ENCODE data around the gene HSD17B2.

Gene HSD17B2

DNA sequence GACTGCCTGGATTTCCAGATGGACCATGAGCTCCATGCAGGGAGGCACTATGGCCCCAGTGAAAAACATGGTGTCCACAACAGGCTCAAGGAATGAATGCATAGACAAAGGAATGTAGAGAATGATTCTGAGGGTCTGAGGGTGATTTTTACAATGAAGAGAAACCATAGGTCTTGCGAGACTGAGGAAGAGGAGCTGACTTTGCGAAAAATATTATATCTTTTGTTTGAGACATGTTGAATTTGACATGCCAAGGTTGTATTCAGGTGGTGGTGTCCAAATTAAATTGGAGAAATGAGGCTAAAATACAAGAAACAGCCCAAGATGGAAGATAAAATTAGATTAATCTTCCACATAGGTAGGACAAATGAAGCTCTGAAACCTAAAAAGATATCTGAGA is 12.7 kb downstream of the HSD17B2 start:
- DNase-seq (ENCODE audit: low read depth in 3 of 3) = no peak

DNA sequence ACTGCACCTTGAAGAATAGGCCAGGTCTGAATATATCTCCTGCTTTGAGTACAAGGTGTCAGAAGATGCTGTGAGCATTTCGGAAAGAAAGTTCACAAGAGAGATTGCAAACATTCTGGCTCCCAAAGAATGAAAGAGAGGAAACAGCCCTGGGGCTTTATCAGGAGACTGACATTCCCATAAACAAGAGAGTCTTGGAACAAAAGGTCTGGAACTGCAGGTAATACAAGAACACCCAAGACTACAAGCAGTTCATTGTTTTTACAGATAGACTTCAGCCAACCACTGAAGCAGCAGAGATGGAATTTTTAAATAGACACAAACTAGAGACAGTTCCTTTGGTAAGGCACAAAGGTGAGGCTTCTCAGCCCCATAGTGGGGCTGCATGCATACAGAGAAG is 14.4 kb downstream of the HSD17B2 start:
- no peak for DNase-seq (ENCODE audit: low read depth in 3 of 3)

DNA sequence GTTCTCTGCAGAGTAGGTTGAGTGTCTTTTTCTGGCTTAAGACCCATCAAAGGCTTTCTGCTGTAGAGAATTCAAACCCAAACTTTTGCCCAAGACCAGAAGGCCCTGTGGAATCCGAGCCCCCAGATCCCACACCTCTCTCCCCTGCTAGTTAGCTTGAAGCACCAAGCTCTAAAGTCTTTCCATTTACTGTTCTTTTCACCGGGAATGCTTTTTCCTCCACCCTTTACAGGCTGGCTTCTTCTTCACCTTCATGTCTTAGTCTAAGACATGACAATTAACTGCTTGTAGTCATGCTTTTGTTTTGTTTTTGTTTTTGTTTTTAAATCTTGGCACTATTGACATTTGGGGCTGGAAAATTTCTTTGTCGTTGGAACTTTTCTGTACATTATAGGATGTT is 15.5 kb downstream of the HSD17B2 start:
- DNase-seq (ENCODE audit: low read depth in 3 of 3) = no peak

DNA sequence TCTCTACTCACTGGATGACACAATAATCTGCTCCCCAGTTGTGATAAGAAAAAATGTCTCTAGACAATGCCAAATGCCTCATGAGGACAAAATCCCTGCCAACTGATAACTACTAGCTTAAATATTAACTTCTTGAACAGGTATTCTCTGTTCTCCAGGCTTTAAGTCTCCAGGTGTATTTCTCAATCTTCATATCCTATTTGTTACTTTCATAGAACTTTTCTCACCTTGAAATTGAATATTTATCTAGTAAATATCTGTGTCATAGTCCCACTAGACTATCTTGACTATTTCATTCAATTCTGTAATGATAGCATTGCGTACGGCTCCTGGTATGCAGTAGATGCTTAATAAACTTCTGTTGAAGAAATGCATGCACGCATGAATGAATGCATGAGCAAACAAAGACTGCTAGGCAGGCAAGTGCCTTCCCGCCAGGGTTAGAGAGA is 15.9 kb downstream of the HSD17B2 start:
- no peak for DNase-seq (ENCODE audit: low read depth in 3 of 3)

DNA sequence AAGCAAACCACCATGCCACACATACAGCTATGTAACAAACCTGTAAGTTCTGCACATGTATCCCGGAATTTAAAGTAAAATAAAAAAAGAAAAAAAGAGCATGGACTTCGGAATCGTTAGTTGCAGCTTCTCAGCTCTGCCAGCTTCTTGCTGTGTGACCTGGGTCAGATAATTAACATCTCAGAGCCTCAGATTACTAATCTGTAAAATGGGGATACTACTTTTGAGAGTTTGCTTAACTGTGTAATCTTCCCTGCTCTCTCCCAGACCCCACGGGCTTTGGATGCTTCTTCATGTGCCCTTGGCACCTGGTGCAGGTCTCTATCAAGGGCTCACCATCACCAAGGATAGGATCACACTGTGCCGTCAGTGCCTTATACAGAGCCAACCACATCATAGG is 16.6 kb downstream of the HSD17B2 start:
- DNase-seq (ENCODE audit: low read depth in 3 of 3) = no peak

DNA sequence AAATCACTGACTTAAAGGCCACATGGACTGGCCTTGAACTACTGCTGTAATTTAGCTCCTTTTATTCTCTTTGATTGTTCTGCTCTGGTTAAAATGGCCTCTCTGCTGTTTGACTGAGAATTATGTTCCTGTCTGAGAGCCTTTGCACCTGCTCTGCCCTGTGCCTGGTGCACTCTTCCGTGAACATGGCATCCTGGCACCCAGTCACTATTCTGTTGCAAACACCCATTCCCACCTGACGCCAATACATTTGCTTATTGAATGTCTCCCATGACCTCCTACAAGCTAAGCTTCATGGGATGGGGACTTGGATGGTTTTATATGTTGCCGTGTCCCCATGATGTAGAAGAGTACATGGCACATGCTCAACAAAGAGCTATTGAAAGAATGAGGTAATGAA is 20.1 kb downstream of the HSD17B2 start:
- DNase-seq (ENCODE audit: low read depth in 3 of 3) = no peak

DNA sequence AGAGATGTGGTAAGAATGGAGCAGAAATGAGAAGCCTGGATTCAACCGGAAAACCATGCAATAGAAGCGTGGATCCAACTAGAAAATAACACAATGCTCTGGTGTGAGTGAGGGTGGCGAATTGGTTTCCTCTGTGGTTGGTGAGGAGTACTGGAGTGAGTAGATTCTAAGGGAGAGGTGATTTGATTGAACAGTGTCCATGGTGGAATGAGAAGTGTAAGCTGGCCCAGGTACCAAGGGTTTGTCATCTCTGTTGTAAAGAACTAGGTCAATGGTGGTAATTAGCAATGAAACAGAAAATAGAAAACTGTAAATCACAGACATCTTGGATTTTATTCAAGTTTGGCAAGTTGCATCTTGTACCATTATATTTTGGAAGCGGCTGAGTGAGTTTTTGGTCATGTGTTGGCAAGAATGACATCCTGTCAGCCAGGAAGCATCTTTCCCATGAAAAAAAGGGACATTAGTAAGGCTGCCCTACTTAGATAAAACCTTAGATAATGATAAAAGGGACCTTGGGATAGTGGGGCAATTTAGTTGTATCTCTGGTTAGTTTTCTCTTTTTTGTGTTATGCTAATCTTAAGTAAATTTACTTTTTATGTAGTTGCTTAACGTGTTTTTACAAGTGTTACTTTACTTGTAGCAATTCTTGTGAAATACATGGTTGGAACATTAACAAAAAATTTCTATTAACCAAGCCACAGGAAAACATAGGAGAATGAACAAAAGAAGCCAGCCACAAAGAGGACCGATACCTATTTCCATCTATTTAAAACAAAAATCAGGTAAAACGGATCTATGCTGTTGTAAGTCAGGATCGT is 20.9 kb downstream of the HSD17B2 start:
- no peak for DNase-seq (ENCODE audit: low read depth in 3 of 3)

DNA sequence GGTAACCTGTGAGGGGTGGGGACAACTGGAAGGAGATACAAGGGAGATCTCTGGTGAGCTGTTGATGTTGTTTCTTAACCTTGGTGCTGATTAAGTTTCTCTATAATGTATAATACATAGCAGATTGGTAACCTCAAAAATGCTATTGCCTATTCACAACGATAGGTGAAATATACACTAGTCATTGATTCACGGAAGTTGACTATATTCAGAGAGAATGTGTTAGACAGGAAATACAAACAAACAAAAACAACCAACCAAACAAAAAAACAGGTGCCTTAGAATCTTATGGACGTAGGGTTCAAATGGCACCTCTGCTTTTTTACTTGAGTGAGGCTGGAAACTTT is 21.5 kb downstream of the HSD17B2 start:
- DNase-seq (ENCODE audit: low read depth in 3 of 3) = no peak

DNA sequence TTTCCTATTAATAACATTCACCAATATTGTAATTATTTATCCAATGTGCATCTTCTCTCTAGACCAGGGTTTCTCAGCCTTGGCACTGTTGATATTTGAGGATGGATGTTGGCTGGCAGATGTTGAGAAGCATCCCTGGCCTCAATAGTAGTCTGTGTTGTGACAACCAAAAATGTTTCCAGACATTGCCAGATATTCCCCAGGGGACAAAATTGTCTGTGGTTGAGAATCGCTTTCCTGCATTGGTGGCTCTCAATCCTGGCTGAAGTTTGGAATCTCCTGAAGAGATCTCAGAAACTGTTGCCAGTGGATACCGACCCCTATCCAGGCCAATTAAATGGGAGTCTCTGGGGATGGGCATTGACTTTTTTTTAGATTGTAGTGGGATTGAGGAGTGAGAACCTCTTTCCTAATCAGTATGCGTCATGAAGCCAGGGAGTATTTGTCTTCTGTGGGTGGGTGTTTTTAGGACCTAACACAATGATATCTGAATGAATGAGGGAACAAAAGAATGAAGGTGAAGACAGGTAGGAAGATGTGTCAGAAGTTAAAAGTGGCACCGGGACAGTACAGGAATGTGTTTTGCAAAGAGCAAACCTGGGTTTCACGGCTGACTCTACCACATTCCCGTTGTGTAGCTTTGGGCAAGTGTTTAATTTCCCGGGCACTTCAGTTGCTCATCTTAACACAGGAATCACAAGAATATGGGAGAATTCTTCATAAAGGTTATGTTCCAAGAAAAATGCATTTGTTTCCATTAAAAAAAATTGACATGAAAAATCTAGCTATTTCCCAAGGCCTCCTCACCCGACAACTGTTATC is 24.3 kb downstream of the HSD17B2 start:
- DNase-seq (ENCODE audit: low read depth in 3 of 3) = no peak

DNA sequence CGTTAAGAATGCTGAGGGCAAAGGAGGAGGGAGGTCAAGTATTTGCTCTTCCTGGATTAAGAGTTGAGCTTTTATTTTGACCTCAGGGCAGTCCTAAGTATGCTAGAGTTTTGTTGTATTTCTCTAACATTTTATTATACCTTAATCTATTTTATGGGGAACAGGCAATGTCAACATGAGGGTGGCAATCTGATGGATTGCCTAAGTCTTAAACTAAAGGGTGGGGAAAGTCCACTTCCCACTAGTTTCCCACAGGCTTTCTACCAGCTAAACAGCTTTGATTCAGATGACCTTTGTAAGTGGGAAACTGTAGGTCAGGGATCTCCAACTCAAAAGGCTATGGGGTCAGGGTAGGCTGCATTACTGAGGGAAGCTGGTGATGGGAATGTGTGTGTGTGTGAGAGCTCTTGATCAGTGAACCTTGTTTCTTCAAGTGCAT is 24.9 kb downstream of the HSD17B2 start:
- DNase-seq (ENCODE audit: low read depth in 3 of 3) = no peak

DNA sequence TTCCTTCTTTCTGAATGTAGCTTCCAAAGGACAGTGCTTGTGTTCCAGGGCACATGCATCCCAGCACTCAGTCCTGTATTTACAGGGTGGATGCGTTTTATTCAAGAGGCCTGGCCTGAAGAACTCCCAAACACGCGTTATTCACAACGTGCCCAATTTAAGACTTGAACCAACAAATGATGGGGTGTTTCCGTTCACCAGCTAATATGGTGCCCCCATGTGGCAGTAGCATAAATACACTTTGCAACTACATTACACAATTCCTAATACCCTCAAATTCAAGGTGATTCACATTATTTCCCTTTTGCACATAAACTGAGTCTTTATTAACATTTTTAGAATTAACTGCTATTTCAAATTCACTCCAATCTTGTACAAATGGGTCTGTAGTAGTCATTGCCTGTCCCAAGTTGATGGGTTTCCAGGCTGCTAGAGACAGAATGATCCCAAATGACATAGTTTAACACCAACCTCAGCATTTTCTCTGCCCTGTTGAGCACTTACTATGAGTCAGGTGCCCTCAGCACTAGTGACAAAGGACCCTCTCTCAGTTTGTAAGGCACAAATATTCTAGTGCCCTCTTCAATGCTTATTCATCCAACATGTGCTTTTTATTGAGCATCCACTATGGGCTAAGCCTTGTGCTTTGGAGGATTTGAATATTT is 26.9 kb downstream of the HSD17B2 start:
- no peak for DNase-seq (ENCODE audit: low read depth in 3 of 3)

DNA sequence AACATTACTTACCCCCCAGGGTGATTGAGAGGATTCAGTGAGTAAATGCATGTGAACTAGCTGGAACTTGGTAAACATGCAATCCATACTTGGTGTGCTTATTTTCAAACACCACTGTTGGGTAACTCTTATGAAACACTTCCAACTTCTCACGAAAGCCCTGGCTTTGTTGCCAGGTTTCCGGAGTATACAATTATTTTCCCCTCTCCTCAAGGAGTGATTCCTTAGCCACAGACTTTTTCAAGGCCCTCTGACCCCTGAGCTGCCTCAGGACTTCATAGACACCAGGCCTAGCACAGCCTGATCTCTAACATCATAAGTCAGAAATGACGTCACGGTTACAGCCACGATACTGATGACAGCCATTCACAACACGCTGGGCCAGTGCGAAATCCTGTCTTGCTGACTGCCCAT is 27.6 kb downstream of the HSD17B2 start:
- DNase-seq (ENCODE audit: low read depth in 3 of 3) = no peak

DNA sequence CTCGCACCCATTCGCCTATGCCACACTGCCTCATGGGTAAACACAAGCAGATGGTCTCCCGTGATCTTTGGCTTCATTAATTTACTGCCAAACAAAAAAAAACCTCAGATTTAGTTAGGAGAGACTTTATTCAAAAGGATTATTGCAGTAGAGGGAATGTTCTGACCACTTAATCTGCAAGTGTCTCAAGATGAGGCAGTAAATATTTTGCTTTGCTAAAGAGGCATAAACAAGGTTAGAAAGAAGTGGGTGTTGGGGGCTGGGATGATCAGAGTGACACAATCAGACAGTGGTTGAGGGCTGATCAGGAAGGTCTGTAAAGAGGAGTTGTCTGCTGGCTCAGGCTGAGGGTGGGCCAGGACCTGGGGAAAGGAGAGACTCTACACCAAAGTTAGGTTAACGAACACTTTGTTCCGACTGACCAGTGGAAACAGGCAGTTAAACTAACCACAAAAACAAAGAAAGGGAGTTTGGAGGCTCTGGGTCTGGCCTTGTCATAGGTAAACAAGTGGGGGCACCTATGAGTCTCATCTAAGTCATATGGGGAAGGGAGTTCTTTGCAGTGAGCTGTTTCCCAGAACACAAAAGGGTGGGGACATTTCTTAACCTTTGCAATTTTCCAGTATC is 28.5 kb downstream of the HSD17B2 start:
- DNase-seq (ENCODE audit: low read depth in 3 of 3) = no peak

DNA sequence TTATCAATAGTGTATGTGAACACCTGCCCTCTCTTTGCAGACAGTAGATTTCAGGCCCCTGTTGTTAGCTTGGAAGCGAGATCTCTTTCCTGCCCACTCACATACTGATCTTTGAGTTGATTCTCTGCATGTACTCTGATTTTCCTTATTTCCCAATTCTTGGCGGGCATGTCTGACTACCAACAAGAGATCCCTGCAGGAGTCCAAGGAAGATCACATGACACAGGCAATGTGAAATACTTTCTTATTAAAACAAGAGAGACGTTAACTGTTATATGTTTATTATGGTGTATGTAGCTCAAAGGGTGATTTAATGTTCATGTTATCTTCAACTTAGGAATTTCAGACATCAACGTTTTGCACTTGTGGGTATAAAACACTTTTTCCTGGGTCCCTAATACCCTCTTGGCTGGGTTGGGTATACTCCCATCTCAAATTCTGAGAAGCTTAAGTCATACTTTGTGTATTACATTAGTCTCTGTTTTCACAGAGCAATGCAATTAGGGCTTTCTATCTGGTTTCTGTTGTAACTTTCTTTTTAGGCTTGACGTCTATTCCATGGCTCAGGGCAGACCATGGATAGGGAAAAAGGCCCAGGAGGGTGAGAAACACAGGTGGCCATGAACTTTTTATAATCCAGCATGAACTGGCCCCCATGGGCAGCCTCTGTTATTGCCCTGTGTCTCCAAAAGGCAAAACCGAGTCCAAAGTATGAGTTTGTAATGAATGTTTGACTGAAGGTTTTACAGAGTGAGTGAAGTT is 32.2 kb downstream of the HSD17B2 start:
- DNase-seq (ENCODE audit: low read depth in 3 of 3) = no peak

DNA sequence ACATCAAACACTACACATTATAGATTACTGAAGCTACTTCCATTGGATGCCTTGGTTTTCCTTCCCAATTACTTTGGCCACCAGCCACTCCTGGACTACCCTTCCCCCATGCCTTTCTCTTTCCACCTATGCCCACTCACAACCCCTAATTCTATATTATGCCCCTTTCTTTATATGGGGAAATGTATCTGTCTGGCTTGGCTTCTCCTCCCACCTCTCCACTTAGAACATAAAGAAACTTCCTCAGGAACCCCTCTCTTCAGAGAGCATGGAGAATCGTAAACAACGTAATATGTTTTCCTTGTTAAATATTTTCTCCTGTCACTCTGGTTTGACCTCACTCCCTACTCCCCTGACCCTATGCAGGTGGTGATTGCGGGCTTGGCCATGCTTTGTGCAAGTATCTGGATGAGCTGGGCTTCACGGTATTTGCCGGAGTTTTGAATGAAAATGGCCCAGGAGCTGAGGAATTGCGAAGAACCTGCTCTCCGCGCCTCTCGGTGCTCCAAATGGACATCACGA is 32.8 kb downstream of the HSD17B2 start:
- no peak for DNase-seq (ENCODE audit: low read depth in 3 of 3)

DNA sequence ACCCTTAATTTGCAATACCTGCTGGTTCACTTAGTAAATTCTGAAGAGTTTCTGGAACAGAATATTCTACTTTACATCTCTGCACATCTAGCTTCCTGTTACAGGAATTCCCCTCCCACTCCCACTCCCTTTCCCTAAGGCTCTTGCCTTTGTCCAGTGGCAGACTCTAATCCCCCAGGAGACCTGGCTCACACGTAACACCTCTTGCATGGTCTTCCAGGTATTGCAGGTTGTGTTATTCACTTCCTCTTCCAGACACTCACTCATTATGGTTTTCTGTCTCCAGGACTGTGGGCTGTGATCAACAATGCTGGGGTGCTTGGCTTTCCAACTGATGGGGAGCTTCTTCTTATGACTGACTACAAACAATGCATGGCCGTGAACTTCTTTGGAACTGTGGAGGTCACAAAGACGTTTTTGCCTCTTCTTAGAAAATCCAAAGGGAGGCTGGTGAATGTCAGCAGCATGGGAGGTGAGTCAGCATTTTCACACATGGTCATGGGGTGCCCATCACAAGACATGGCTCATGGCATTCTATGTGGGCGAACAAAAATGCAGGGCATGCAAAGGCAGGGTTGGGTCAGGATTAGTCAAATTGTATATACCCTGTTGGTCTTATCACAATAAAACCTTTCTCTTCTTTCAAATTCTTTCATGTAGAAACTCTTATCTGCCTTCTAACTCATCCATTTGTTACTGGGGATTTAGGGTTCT is 35.8 kb downstream of the HSD17B2 start:
- DNase-seq (ENCODE audit: low read depth in 3 of 3) = no peak

DNA sequence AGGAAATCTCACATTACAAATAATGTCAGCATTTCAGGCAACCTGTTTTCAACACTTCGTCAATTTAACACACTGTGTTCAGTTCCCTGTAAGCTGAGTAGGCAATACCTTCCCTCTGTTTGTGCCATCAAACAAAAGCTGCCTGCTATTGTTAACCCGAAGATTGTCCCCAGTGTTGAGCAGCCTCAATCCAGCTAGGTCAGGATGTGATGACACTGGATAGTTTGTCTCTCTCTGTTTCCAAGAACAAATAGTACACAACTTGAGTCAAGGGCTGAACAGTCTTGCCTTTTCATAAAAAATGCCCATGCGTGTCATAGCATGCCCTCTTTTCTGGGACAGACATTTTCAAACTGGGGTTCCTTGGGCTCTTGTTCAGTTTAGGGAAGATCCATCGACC is 36.4 kb downstream of the HSD17B2 start:
- DNase-seq (ENCODE audit: low read depth in 3 of 3) = no peak

DNA sequence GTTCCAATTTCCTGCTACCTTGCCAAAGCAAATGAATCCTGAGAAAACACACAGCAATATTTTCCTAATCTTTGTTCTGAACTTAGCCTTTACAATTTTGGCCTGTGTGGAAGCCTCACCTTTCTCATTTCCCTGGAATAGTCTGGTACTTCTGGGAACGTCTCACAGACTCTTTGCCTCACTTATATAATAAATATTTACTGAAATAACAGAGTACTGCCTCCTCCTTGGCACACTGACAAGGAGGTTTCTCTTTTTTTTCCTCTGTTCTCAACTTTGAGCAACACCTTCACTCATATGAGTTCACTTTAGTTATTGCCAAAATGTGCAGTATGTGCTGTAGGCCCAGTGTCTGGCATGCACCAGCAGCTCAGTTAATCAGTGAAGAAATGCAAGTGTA is 37.3 kb downstream of the HSD17B2 start:
- no peak for DNase-seq (ENCODE audit: low read depth in 3 of 3)

DNA sequence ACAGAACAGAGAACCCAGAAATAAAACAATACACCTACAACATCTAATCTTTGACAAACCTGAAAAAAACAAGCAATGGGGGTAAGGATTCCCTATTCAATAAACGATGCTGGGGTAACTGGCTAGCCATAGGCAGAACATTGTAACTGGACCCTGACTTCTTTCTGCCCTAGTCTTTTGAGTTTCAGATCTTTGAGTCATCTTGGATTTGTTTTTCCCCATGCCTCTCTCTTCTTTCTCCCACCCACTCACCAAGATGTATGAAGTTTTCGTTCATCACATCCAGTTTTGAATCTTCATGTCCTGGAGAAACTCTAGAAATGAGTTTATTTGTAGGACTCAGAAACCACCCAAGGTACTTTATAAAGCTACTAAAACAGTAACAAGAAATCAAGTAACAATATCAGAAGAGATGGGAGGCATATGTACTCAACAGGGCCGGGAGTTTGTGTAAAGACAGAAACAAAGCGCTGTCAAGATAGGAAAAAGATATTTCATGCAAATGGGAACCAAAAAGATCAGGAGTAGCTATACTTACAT is 39.0 kb downstream of the HSD17B2 start:
- no peak for DNase-seq (ENCODE audit: low read depth in 3 of 3)

DNA sequence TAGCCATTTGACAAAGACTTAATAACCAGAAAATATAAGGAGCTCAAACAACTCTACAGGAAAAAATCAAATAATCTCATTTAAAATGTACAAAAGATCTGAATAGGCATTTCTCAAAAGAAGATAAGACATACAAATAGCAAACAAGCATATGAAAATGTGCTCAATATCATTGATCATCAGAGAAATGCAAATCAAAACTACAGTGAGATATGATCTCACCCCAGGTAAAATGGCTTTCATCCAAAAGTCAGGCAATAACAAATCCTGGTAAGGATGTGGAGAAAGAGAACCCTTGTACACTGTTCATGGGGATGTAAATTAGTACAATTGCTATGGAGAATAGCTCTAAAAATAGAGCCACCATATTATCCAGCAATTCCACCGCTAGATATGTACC is 43.1 kb downstream of the HSD17B2 start:
- no peak for DNase-seq (ENCODE audit: low read depth in 3 of 3)
